Measurements from ENCODE around the gene HOXB3.

Gene HOXB3

DNA sequence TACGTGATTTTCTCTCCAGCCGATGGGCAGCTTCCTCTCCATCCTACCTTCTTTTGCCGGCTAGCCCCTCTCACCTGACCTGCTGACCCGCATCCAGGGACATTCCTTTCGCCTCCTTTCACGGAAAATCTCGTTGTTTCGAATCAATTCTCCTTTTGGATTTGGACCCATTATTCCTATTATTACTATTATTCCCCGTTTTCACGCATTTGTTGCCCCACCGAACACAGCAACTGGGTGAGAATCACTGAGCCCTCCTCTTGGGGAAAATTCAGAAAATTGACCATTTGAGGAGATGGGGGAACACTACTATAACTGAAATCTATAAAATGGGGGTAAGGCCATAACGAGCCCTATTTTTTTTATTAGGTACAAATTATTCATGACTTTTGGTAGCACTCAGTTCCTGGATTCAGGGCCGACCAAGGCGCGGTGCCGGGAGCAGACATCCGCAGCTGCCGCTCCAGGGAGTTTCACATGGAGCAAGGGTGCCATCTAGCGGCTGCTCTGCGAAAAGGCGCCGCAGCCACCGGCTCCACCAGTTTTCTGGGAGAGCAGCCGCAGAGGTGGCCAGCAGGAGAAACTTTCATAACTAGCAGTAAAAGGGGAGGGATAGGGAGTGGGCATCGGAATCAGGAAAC, 28.3 kb upstream of the HOXB3 start:
- peaks cover 48% of the 10 kb centered on the region for H3K4me1 ChIP-seq (ENCODE audit: control insufficient read depth, insufficient read depth, low read length)
- POLR2A ChIA-PET = interaction anchor here (0.9 to 1.3 kb wide), 2 partner anchors 9 to 17 kb away, joined by 3 to 4 read pairs; no protein-coding TSS in a partner anchor
- CTCF ChIA-PET = interaction anchor here (0.5 to 5.7 kb wide), 45 partner anchors 9 to 593 kb away, joined by 3 to 86 read pairs (median 4); partner anchors contain the start of gene HOXB5
- H3K9me3 ChIP-seq (ENCODE audit: control insufficient read depth, insufficient read depth, low read depth, low read length) = no peaks in the 10 kb centered on the region
- peak overlapping the region; percentile 44; the same call in 1 of the 2 replicates for H3K27ac ChIP-seq (ENCODE audit: extremely low read depth, low read depth, low read length)
- H3K36me3 ChIP-seq (ENCODE audit: control insufficient read depth in 2 of 2, insufficient read depth in 1 of 2, low read length in 2 of 2) = peaks cover 0 to 22% of the 10 kb centered on the region in 2 experiments; a peak in 1 of 3 replicates
- no peak overlapping the region for H3K4me3 ChIP-seq (ENCODE audit: low read depth, low read length)
- no peak for TF ChIP-seq ZNF555 (tag by site-specific recombination; conservative IDR thresholded peaks at IDR 0.05)
- peak; percentile 39 for TF ChIP-seq PRDM1 (tag by site-specific recombination; IDR thresholded peaks at IDR 0.05)
- no peak for TF ChIP-seq ZNF707 (tag by site-specific recombination; IDR thresholded peaks at IDR 0.05)
- no peak for TF ChIP-seq ZNF701 (tag by site-specific recombination; IDR thresholded peaks at IDR 0.05)
- TF ChIP-seq, protein P1, sequence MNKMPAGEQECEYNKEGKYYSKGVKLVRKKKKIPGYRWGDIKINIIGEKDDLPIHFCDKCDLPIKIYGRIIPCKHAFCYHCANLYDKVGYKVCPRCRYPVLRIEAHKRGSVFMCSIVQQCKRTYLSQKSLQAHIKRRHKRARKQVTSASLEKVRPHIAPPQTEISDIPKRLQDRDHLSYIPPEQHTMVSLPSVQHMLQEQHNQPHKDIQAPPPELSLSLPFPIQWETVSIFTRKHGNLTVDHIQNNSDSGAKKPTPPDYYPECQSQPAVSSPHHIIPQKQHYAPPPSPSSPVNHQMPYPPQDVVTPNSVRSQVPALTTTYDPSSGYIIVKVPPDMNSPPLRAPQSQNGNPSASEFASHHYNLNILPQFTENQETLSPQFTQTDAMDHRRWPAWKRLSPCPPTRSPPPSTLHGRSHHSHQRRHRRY (tag by site-specific recombination; IDR thresholded peaks at IDR 0.05) = no peak
- peak; percentile 99 for TF ChIP-seq ZNF654 (tag by site-specific recombination; IDR thresholded peaks at IDR 0.05; ENCODE audit: low read depth)
- TF ChIP-seq ZBTB48 (tag by site-specific recombination; IDR thresholded peaks at IDR 0.05) = no peak
- no peak for TF ChIP-seq ZNF350 (tag by site-specific recombination; IDR thresholded peaks at IDR 0.05)
- TF ChIP-seq ZNF140 (tag by site-specific recombination; IDR thresholded peaks at IDR 0.05) = no peak
- TF ChIP-seq, protein P2, sequence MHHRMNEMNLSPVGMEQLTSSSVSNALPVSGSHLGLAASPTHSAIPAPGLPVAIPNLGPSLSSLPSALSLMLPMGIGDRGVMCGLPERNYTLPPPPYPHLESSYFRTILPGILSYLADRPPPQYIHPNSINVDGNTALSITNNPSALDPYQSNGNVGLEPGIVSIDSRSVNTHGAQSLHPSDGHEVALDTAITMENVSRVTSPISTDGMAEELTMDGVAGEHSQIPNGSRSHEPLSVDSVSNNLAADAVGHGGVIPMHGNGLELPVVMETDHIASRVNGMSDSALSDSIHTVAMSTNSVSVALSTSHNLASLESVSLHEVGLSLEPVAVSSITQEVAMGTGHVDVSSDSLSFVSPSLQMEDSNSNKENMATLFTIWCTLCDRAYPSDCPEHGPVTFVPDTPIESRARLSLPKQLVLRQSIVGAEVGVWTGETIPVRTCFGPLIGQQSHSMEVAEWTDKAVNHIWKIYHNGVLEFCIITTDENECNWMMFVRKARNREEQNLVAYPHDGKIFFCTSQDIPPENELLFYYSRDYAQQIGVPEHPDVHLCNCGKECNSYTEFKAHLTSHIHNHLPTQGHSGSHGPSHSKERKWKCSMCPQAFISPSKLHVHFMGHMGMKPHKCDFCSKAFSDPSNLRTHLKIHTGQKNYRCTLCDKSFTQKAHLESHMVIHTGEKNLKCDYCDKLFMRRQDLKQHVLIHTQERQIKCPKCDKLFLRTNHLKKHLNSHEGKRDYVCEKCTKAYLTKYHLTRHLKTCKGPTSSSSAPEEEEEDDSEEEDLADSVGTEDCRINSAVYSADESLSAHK (tag by site-specific recombination; IDR thresholded peaks at IDR 0.05) = no peak
- TF ChIP-seq, protein P3, sequence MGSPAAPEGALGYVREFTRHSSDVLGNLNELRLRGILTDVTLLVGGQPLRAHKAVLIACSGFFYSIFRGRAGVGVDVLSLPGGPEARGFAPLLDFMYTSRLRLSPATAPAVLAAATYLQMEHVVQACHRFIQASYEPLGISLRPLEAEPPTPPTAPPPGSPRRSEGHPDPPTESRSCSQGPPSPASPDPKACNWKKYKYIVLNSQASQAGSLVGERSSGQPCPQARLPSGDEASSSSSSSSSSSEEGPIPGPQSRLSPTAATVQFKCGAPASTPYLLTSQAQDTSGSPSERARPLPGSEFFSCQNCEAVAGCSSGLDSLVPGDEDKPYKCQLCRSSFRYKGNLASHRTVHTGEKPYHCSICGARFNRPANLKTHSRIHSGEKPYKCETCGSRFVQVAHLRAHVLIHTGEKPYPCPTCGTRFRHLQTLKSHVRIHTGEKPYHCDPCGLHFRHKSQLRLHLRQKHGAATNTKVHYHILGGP (tag by site-specific recombination; IDR thresholded peaks at IDR 0.05) = no peak
- TF ChIP-seq ZNF529 (tag by site-specific recombination; IDR thresholded peaks at IDR 0.05; ENCODE audit: insufficient replicate concordance) = no peak
- no peak for TF ChIP-seq ZNF2 (tag by site-specific recombination; IDR thresholded peaks at IDR 0.05)
- no peak for TF ChIP-seq ZNF626 (tag by site-specific recombination; IDR thresholded peaks at IDR 0.05)
- TF ChIP-seq OSR2 (tag by site-specific recombination; IDR thresholded peaks at IDR 0.05) = peak; percentile 36; the same call in 1 of the 2 replicates
- TF ChIP-seq WT1 (tag by site-specific recombination; IDR thresholded peaks at IDR 0.05) = no peak; the same call in 1 of the 2 replicates
- TF ChIP-seq ZNF354C (tag by site-specific recombination; IDR thresholded peaks at IDR 0.05; ENCODE audit: borderline replicate concordance, low read depth) = no peak
- no peak for TF ChIP-seq ZNF155 (tag by site-specific recombination; IDR thresholded peaks at IDR 0.05)
- no peak for TF ChIP-seq ZNF677 (tag by site-specific recombination; IDR thresholded peaks at IDR 0.05)
- no peak for TF ChIP-seq ZNF777 (tag by site-specific recombination; IDR thresholded peaks at IDR 0.05; ENCODE audit: borderline replicate concordance)
- TF ChIP-seq, protein P4, sequence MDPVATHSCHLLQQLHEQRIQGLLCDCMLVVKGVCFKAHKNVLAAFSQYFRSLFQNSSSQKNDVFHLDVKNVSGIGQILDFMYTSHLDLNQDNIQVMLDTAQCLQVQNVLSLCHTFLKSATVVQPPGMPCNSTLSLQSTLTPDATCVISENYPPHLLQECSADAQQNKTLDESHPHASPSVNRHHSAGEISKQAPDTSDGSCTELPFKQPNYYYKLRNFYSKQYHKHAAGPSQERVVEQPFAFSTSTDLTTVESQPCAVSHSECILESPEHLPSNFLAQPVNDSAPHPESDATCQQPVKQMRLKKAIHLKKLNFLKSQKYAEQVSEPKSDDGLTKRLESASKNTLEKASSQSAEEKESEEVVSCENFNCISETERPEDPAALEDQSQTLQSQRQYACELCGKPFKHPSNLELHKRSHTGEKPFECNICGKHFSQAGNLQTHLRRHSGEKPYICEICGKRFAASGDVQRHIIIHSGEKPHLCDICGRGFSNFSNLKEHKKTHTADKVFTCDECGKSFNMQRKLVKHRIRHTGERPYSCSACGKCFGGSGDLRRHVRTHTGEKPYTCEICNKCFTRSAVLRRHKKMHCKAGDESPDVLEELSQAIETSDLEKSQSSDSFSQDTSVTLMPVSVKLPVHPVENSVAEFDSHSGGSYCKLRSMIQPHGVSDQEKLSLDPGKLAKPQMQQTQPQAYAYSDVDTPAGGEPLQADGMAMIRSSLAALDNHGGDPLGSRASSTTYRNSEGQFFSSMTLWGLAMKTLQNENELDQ (tag by site-specific recombination; IDR thresholded peaks at IDR 0.05; ENCODE audit: low read depth) = no peak
- TF ChIP-seq ZNF335 (tag by site-specific recombination; conservative IDR thresholded peaks at IDR 0.05) = no peak
- no peak for TF ChIP-seq ZNF830 (tag by site-specific recombination; IDR thresholded peaks at IDR 0.05; ENCODE audit: low read depth)
- no peak for TF ChIP-seq ZSCAN16 (tag by site-specific recombination; IDR thresholded peaks at IDR 0.05)
- TF ChIP-seq ZFP69B (tag by site-specific recombination; IDR thresholded peaks at IDR 0.05) = no peak
- TF ChIP-seq, protein P5, sequence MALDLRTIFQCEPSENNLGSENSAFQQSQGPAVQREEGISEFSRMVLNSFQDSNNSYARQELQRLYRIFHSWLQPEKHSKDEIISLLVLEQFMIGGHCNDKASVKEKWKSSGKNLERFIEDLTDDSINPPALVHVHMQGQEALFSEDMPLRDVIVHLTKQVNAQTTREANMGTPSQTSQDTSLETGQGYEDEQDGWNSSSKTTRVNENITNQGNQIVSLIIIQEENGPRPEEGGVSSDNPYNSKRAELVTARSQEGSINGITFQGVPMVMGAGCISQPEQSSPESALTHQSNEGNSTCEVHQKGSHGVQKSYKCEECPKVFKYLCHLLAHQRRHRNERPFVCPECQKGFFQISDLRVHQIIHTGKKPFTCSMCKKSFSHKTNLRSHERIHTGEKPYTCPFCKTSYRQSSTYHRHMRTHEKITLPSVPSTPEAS (tag by site-specific recombination; IDR thresholded peaks at IDR 0.05) = no peak
- no peak for TF ChIP-seq BCL11B (tag by site-specific recombination; IDR thresholded peaks at IDR 0.05; ENCODE audit: low read depth)
- TF ChIP-seq REPIN1 (tag by site-specific recombination; IDR thresholded peaks at IDR 0.05; ENCODE audit: low read depth) = 0 out of 2 replicates have a peak, but pooled peaks have one; percentile 35

Measured in HEK293 (cell line).